Stimulated activated CD4-positive, alpha-beta T cell treated with anti-CD3 and anti-CD28 coated beads, Interleukin-4, amount 100 ng/mL, for 4 hours (primary cell): ENCODE results near the gene UNKL.
"Not testable (repeated sequence)": the region's sequence is repeated elsewhere in the genome, so short reads cannot be mapped to it uniquely, and the experiment has no call there.

ENCODE experiments used
- DNase-seq, 2 experiments: peaks; one replicate each; pipeline ENCODE4 v3.0.0-alpha.2; 2020

Gene UNKL

GRCh38 chr16:1335211-1335971 is 79.1 kb downstream of the UNKL start:
- DNase-seq, result no peak

- DNase-seq, result no peak
These were observed 79.8 kb downstream of the UNKL start for GRCh38 chr16:1334739-1335138.

GRCh38 chr16:1333854-1334700 is 80.4 kb downstream of the UNKL start:
- no peak for DNase-seq

GRCh38 chr16:1333149-1333812 is 81.2 kb downstream of the UNKL start, which contains the start of gene BAIAP3:
TSS of gene BAIAP3 (plus strand) at chr16:1333645. CDS start at chr16:1338550, 4,905 bp downstream.
- peak in 1 of 2 experiments; percentile 55 for DNase-seq

GRCh38 chr16:1332618-1333148 is 81.8 kb downstream of the UNKL start:
- DNase-seq, result no peak

GRCh38 chr16:1331712-1332617 is 82.5 kb downstream of the UNKL start:
- DNase-seq, result peak in 1 of 2 experiments; percentile 26

- no peak for DNase-seq
These were observed 83.4 kb downstream of the UNKL start for GRCh38 chr16:1330931-1331711.

GRCh38 chr16:1330260-1330914 is 84.1 kb downstream of the UNKL start:
- DNase-seq, result no peak

- DNase-seq, result not testable (repeated sequence)
These were observed 85.5 kb downstream of the UNKL start for GRCh38 chr16:1328961-1329360.

- DNase-seq, result not testable (repeated sequence)
These were observed 86.4 kb downstream of the UNKL start for GRCh38 chr16:1328136-1328535.

- no peak for DNase-seq
These were observed 86.9 kb downstream of the UNKL start for GRCh38 chr16:1327619-1327947.

- DNase-seq, result no peak
These were observed 87.4 kb downstream of the UNKL start for GRCh38 chr16:1326946-1327618.

- DNase-seq, result no peak
These were observed 88.1 kb downstream of the UNKL start for GRCh38 chr16:1326391-1326790.

- no peak for DNase-seq
These were observed 88.7 kb downstream of the UNKL start for GRCh38 chr16:1325673-1326371.

- DNase-seq, result no peak
These were observed 89.2 kb downstream of the UNKL start for GRCh38 chr16:1325261-1325660.

- DNase-seq, result no peak
These were observed 90.1 kb downstream of the UNKL start for GRCh38 chr16:1324286-1324826.

GRCh38 chr16:1323296-1324239 is 90.9 kb downstream of the UNKL start:
- no peak for DNase-seq

- no peak for DNase-seq
These were observed 92.1 kb downstream of the UNKL start for GRCh38 chr16:1322407-1322806.
